Thymus (tissue), 11 donors: ENCODE measurements around the gene DAP3. TPM values are rescaled to one million over a fixed set of nuclear protein-coding genes. Genes with fewer than 3 reads are reported as not detected.
"Not testable (repeated sequence)": the region's sequence is repeated elsewhere in the genome, so short reads cannot be mapped to it uniquely, and the experiment has no call there.

Experiments
- DNase-seq, 9 donors: peaks; one replicate each; pipeline ENCODE4 v3.0.0-alpha.2; 2013; ENCODE audit warnings: low spot score in 9 of 9, low read depth in 6 of 9, missing footprints in 1 of 9
- H3K27ac ChIP-seq, 2 donors: one replicate each; pipeline ENCODE4 v1.5.1; 2013; ENCODE audit warnings: control low read depth in 1 of 2, low read depth in 1 of 2, low read length in 1 of 2, mild to moderate bottlenecking in 1 of 2, moderate library complexity in 1 of 2
- H3K27me3 ChIP-seq, 2 donors: one replicate each; pipeline ENCODE4 v1.5.1; 2013; ENCODE audit warnings: low read length in 1 of 2; ENCODE audit not compliant: control insufficient read depth in 2 of 2, insufficient read depth in 1 of 2
- H3K36me3 ChIP-seq, 2 donors: one replicate each; pipeline ENCODE4 v1.5.1; 2013; ENCODE audit warnings: low read length in 1 of 2, mild to moderate bottlenecking in 1 of 2, moderate library complexity in 1 of 2; ENCODE audit not compliant: control insufficient read depth in 2 of 2, insufficient read depth in 2 of 2
- H3K4me1 ChIP-seq, 2 donors: one replicate each; pipeline ENCODE4 v1.5.1; 2013; ENCODE audit warnings: low read length in 2 of 2; ENCODE audit not compliant: control insufficient read depth in 2 of 2, insufficient read depth in 2 of 2
- H3K4me3 ChIP-seq, 2 donors: one replicate each; pipeline ENCODE4 v1.5.1; 2013; ENCODE audit warnings: low read length in 2 of 2, control low read depth in 1 of 2, mild to moderate bottlenecking in 1 of 2
- H3K9me3 ChIP-seq, 2 donors: one replicate each; pipeline ENCODE4 v1.5.1; 2013; ENCODE audit warnings: low read length in 1 of 2, mild to moderate bottlenecking in 1 of 2; ENCODE audit not compliant: control insufficient read depth in 2 of 2, insufficient read depth in 1 of 2
- WGBS: extraction: QIAGEN DNeasy Blood & Tissue Kit; methylation state at CpG from one replicate; pipeline ENCODE4 v1.1.7; 2013; 5-methylcytosine and 5-hydroxymethylcytosine counted together
- polyA plus RNA-seq: library from polyadenylated mRNA; stranded (reverse); fragments of 200-250 nt; gene quantifications from one replicate; pipeline ENCODE4 v1.2.3, GENCODE V29; 2013
- total RNA-seq: library from RNA; stranded (reverse); fragments of 120-200 nt; gene quantifications from one replicate; pipeline ENCODE4 v1.2.4, GENCODE V29; 2013
- donor health status: healthy.

DAP3 gene
- total and polyA plus RNA-seq, 2 donors, result 63.7 to 156 TPM

GRCh38 chr1:155767399-155767989, 78.6 kb downstream of the DAP3 start:
- H3K4me1 ChIP-seq, H3K27me3 ChIP-seq, DNase-seq, H3K4me3 ChIP-seq, H3K9me3 ChIP-seq, H3K27ac ChIP-seq: not testable (repeated sequence)
- peaks cover 74 to 82% of the 10 kb centered on the region in 2 donors for H3K36me3 ChIP-seq
- WGBS, result 97% methylated on average over 3 of the region's 5 CpGs

- Histone ChIP-seq H3K9me3 (no peaks in the 10 kb centered on the region), H3K4me3 (no peak overlapping the region), H3K27me3 (no peaks in the 10 kb centered on the region), H3K27ac (no peak overlapping the region), H3K36me3 (peaks cover 79 to 80% of the 10 kb centered on the region in 2 donors), H3K4me1 (no peaks in the 10 kb centered on the region)
- DNase-seq, result no peak
- over 99% methylated on average over 5 of the region's 5 CpGs for WGBS
Observed at GRCh38 chr1:155769257-155769656, 80.4 kb downstream of the DAP3 start.

GRCh38 chr1:155773221-155773620, 84.3 kb downstream of the DAP3 start:
- Histone ChIP-seq H3K27ac (no peak overlapping the region), H3K27me3 (no peaks in the 10 kb centered on the region), H3K4me3 (no peak overlapping the region), H3K9me3 (no peaks in the 10 kb centered on the region), H3K4me1 (no peaks in the 10 kb centered on the region), H3K36me3 (peaks cover 66 to 81% of the 10 kb centered on the region in 2 donors)
- no peak for DNase-seq
- WGBS, result 98% methylated on average over 2 of the region's 2 CpGs

GRCh38 chr1:155776414-155776813, 87.5 kb downstream of the DAP3 start:
- Histone ChIP-seq H3K27ac (no peak overlapping the region), H3K36me3 (peaks cover 39 to 65% of the 10 kb centered on the region in 2 donors), H3K4me1 (no peaks in the 10 kb centered on the region), H3K9me3 (no peaks in the 10 kb centered on the region), H3K4me3 (no peak overlapping the region), H3K27me3 (no peaks in the 10 kb centered on the region)
- WGBS, result 97% methylated on average over 4 of the region's 4 CpGs
- DNase-seq, result no peak

GRCh38 chr1:155777582-155777981, 88.7 kb downstream of the DAP3 start:
- peaks cover 30 to 54% of the 10 kb centered on the region in 2 donors for H3K36me3 ChIP-seq
- no peaks in the 10 kb centered on the region for H3K4me1 ChIP-seq
- WGBS, result 97% methylated on average over 3 of the region's 3 CpGs
- H3K27ac ChIP-seq, result no peak overlapping the region
- no peaks in the 10 kb centered on the region for H3K27me3 ChIP-seq
- H3K4me3 ChIP-seq, result no peak overlapping the region
- no peaks in the 10 kb centered on the region for H3K9me3 ChIP-seq
- DNase-seq, result no peak

Other genes with a start within 250 kb of the DAP3 start
- 20.7 TPM for gene ASH1L, start 126.3 kb upstream of the DAP3 start, total RNA-seq
- gene ASH1L, start 126.3 kb upstream of the DAP3 start, polyA plus RNA-seq, result 6.3 TPM
- 12.8 TPM for gene MSTO1, start 78.9 kb upstream of the DAP3 start, total RNA-seq
- gene MSTO1, start 78.9 kb upstream of the DAP3 start, polyA plus RNA-seq, result 26.0 TPM
- 109 TPM for gene YY1AP1, start 317 bp upstream of the DAP3 start, total RNA-seq
- gene YY1AP1, start 317 bp upstream of the DAP3 start, polyA plus RNA-seq, result 46.0 TPM
- gene GON4L, start 168.1 kb downstream of the DAP3 start, total RNA-seq, result 31.6 TPM
- 33.0 TPM for gene GON4L, start 168.1 kb downstream of the DAP3 start, polyA plus RNA-seq
- gene SYT11, start 170.5 kb downstream of the DAP3 start, total RNA-seq, result 3.6 TPM
- 3.3 TPM for gene SYT11, start 170.5 kb downstream of the DAP3 start, polyA plus RNA-seq
- 24.4 TPM for gene RIT1, start 222.3 kb downstream of the DAP3 start, total RNA-seq
- 17.2 TPM for gene RIT1, start 222.3 kb downstream of the DAP3 start, polyA plus RNA-seq
- gene KHDC4, start 245.3 kb downstream of the DAP3 start, total RNA-seq, result 31.3 TPM
- gene KHDC4, start 245.3 kb downstream of the DAP3 start, polyA plus RNA-seq, result 45.8 TPM